GM23248 (cell line): ENCODE measurements around the gene TP63. TPM values are rescaled to one million over a fixed set of nuclear protein-coding genes. Genes with fewer than 3 reads are reported as not detected.

Experiments used
- DNase-seq: peaks from one replicate; pipeline ENCODE4 v3.0.0-alpha.2; 2015
- H2AFZ ChIP-seq: fragments of 200-600 bp; sonication (generic); 2 replicates; pipeline ENCODE4 v1.6.1; 2016; ENCODE audit warnings: antibody characterized with exemption
- H3F3A ChIP-seq: fragments of 200-600 bp; sonication (generic); 2 replicates; pipeline ENCODE4 v1.6.1; 2016; ENCODE audit warnings: mild to moderate bottlenecking, antibody characterized with exemption, mixed run types; ENCODE audit not compliant: insufficient read depth
- H3K27ac ChIP-seq: fragments of 200-600 bp; sonication (generic); 2 replicates; pipeline ENCODE4 v1.5.1; 2016; ENCODE audit warnings: mild to moderate bottlenecking
- H3K27me3 ChIP-seq: fragments of 200-600 bp; sonication (generic); replicated peaks from 2 replicates; pipeline ENCODE4 v1.6.1; 2016; ENCODE audit warnings: mild to moderate bottlenecking; ENCODE audit not compliant: insufficient read depth
- H3K36me3 ChIP-seq: fragments of 200-600 bp; sonication (generic); 2 replicates; pipeline ENCODE4 v1.6.1; 2016; ENCODE audit warnings: low read depth, mild to moderate bottlenecking
- H3K4me1 ChIP-seq: fragments of 200-600 bp; sonication (generic); 2 replicates; pipeline ENCODE4 v1.6.1; 2016; ENCODE audit warnings: mild to moderate bottlenecking; ENCODE audit not compliant: insufficient read depth
- H3K4me2 ChIP-seq: fragments of 200-600 bp; sonication (generic); one replicate; pipeline ENCODE4 v1.6.1; 2016; ENCODE audit warnings: mild to moderate bottlenecking; ENCODE audit not compliant: unreplicated experiment
- H3K4me3 ChIP-seq: fragments of 200-600 bp; sonication (generic); 2 replicates; pipeline ENCODE4 v1.5.1; 2016; ENCODE audit warnings: mild to moderate bottlenecking
- H3K79me2 ChIP-seq: fragments of 200-600 bp; sonication (generic); 2 replicates; pipeline ENCODE4 v1.6.1; 2016; ENCODE audit warnings: mild to moderate bottlenecking; ENCODE audit not compliant: insufficient read depth
- H3K9ac ChIP-seq: fragments of 200-600 bp; sonication (generic); 2 replicates; pipeline ENCODE4 v1.6.1; 2016; ENCODE audit warnings: mild to moderate bottlenecking
- H3K9me2 ChIP-seq: fragments of 200-600 bp; sonication (generic); 2 replicates; pipeline ENCODE4 v1.6.1; 2016; ENCODE audit warnings: mixed run types, mild to moderate bottlenecking, moderate library complexity; ENCODE audit not compliant: insufficient read depth
- H3K9me3 ChIP-seq: fragments of 200-600 bp; sonication (generic); one replicate; pipeline ENCODE4 v1.6.1; 2017; ENCODE audit warnings: low read depth
- H4K20me1 ChIP-seq: fragments of 200-600 bp; sonication (generic); 2 replicates; pipeline ENCODE4 v1.6.0; 2016; ENCODE audit not compliant: insufficient read depth
- EZH2 ChIP-seq: fragments of 200-600 bp; sonication (generic); IDR thresholded peaks from 2 replicates; pipeline ENCODE4 v1.6.1; 2018; ENCODE audit warnings: antibody characterized with exemption, mild to moderate bottlenecking; ENCODE audit not compliant: insufficient read depth, poor library complexity, severe bottlenecking
- EZH2phosphoT487 ChIP-seq: fragments of 200-600 bp; sonication (generic); IDR thresholded peaks from 2 replicates; pipeline ENCODE4 v1.6.1; 2018; ENCODE audit warnings: antibody characterized with exemption, moderate library complexity, mild to moderate bottlenecking, low read depth; ENCODE audit not compliant: insufficient read depth
- WGBS, 2 experiments: methylation state at CpG; one replicate each; pipeline ENCODE4 v1.1.6; 2015 to 2017; ENCODE audit warnings: low lambda C conversion rate in 2 of 2, low coverage in 1 of 2; ENCODE audit errors: missing lambda C conversion rate in 2 of 2; 5-methylcytosine and 5-hydroxymethylcytosine counted together
- in situ Hi-C: fragments of 300-500 bp; cut with MboI; formaldehyde crosslinking; loops from 2 replicates; pipeline ENCODE4 v1.15.0; 2020
- polyA plus RNA-seq: library from polyadenylated mRNA; unstranded; fragments of >200 nt; fragmentation: Nextera tagmentation; extraction: Ambion mirVana; gene quantifications from 2 replicates; pipeline ENCODE4 v1.2.1, GENCODE V29; 2016
- total RNA-seq: library from RNA; depleted of rRNA; stranded (reverse); fragments of >200 nt; shearing (Covaris generic); gene quantifications from 2 replicates; pipeline ENCODE4 v1.2.3, GENCODE V29; 2014

The TP63 gene
- total and polyA plus RNA-seq, 2 experiments from 2014 or later = not detected

- in situ Hi-C loops = no loop called here
- Histone ChIP-seq H3K9me3 (no peaks in the 10 kb centered on the region), H2AFZ (no peak overlapping the region), H3F3A (peaks cover 19% of the 10 kb centered on the region), H3K9me2 (no peaks in the 10 kb centered on the region), H3K27me3 (no peaks in the 10 kb centered on the region), H4K20me1 (no peaks in the 10 kb centered on the region), H3K4me1 (peaks cover 15% of the 10 kb centered on the region), H3K79me2 (no peaks in the 10 kb centered on the region), H3K4me2 (no peak overlapping the region), H3K4me3 (no peak overlapping the region), H3K9ac (no peak overlapping the region), H3K27ac (no peak overlapping the region), H3K36me3 (no peaks in the 10 kb centered on the region)
- TF ChIP-seq EZH2phosphoT487 (no peak), EZH2 (no peak)
- DNase-seq = no peak
Measured at GRCh38 chr3:189689625-189690024, 58.4 kb downstream of the TP63 start.

DNA sequence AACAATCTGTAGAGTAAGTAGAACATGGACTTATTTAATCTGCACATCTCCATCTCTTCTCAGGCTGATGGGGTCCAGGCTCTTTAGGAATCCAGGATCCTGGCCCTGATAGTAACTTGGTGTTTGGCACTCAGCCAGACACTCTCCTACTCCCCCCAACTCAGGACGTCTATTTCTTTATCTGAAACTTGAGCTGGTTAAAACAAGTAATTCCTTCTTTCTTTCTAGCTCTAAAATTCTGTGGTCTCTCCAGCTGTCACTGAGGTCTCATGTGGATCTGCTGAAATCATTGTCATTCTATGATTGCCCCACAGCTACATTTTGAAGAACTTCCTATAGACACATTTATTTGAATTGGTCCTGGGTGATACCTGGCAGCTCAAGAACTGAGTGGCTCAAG, 59.0 kb downstream of the TP63 start:
- 14 to 25% methylated on average over 1 of the region's 1 CpG for WGBS, 2 experiments
- Histone ChIP-seq H4K20me1 (no peaks in the 10 kb centered on the region), H3F3A (peaks cover 16% of the 10 kb centered on the region), H3K36me3 (no peaks in the 10 kb centered on the region), H3K27me3 (no peaks in the 10 kb centered on the region), H3K27ac (no peak overlapping the region), H3K9me3 (no peaks in the 10 kb centered on the region), H3K79me2 (no peaks in the 10 kb centered on the region), H3K9ac (no peak overlapping the region), H3K4me3 (no peak overlapping the region), H3K9me2 (no peaks in the 10 kb centered on the region), H3K4me1 (peaks cover 13% of the 10 kb centered on the region), H2AFZ (no peak overlapping the region), H3K4me2 (no peak overlapping the region)
- TF ChIP-seq EZH2phosphoT487 (no peak), EZH2 (no peak)
- no peak for DNase-seq
- in situ Hi-C loops = no loop called here

- Histone ChIP-seq H3F3A (peaks cover 11% of the 10 kb centered on the region), H2AFZ (no peak overlapping the region), H3K4me1 (peaks cover 9% of the 10 kb centered on the region), H3K36me3 (no peaks in the 10 kb centered on the region), H3K9me3 (no peaks in the 10 kb centered on the region), H3K4me3 (no peak overlapping the region), H3K27ac (no peak overlapping the region), H4K20me1 (no peaks in the 10 kb centered on the region), H3K9ac (no peak overlapping the region), H3K9me2 (no peaks in the 10 kb centered on the region), H3K27me3 (no peaks in the 10 kb centered on the region), H3K79me2 (no peaks in the 10 kb centered on the region), H3K4me2 (no peak overlapping the region)
- in situ Hi-C loops = no loop called here
- WGBS, 2 experiments = 85 to 93% methylated on average over 2 of the region's 2 CpGs
- DNase-seq = no peak
- TF ChIP-seq EZH2phosphoT487 (no peak), EZH2 (no peak)
Measured at GRCh38 chr3:189690672-189691071, 59.5 kb downstream of the TP63 start.

DNA sequence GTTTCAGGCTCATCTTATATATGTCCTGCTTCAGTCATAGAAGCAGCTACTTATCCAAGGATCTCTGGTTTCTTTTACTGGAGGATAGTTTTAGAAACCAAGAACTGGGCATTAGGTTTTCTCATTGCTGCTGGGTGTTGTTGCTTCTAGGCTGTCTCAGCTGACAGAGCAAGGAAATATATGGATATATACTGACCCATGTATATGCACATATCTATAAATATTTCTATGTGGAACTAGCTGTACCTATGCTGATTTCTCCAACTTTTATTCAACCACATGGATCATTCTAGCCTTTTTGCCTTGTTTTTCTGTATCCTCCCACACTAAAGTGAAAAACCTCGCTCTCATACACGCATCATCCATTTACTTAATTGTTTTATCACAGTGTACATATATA, 64.2 kb downstream of the TP63 start:
- H3K4me1 ChIP-seq = no peaks in the 10 kb centered on the region
- in situ Hi-C loops = no loop called here
- no peaks in the 10 kb centered on the region for H3K27me3 ChIP-seq
- no peak overlapping the region for H3K9ac ChIP-seq
- no peak overlapping the region for H3K27ac ChIP-seq
- H3K79me2 ChIP-seq = no peaks in the 10 kb centered on the region
- no peak for TF ChIP-seq EZH2phosphoT487
- no peak for TF ChIP-seq EZH2
- no peaks in the 10 kb centered on the region for H3K9me3 ChIP-seq
- 94 to 96% methylated on average over 2 of the region's 2 CpGs for WGBS, 2 experiments
- H2AFZ ChIP-seq = no peak overlapping the region
- 0 out of 2 replicates have a peak, but pooled peaks cover 3% of the 10 kb centered on the region for H3K9me2 ChIP-seq
- H3K4me3 ChIP-seq = no peak overlapping the region
- H3F3A ChIP-seq = no peaks in the 10 kb centered on the region
- H3K36me3 ChIP-seq = no peaks in the 10 kb centered on the region
- H3K4me2 ChIP-seq = no peak overlapping the region
- no peaks in the 10 kb centered on the region for H4K20me1 ChIP-seq
- no peak for DNase-seq

DNA sequence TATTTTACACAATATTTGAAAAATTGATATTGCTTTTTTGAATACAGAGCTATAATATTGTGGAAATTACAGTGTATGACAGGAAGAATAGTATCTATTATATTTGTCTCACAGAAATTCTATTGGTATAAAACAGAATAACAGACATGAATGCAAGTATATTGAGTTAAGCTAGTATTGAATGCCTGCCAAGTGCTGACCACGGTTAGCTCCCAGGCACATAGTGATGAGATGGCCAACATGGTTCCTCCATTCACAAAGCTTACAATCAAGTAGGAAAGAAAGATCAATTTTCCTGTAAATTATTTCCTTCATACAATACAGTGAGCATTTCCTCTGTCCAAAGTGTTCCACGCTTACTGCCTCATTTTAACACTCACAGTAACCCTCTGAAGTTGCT, 67.6 kb downstream of the TP63 start:
- Histone ChIP-seq H3K4me3 (no peak overlapping the region), H3K27ac (no peak overlapping the region), H3K36me3 (no peaks in the 10 kb centered on the region), H3K9me2 (0 out of 2 replicates have a peak, but pooled peaks cover 3% of the 10 kb centered on the region), H4K20me1 (no peaks in the 10 kb centered on the region), H3K9me3 (no peaks in the 10 kb centered on the region), H3K4me2 (no peak overlapping the region), H2AFZ (no peak overlapping the region), H3K79me2 (no peaks in the 10 kb centered on the region), H3K27me3 (no peaks in the 10 kb centered on the region), H3F3A (no peaks in the 10 kb centered on the region), H3K9ac (no peak overlapping the region), H3K4me1 (no peaks in the 10 kb centered on the region)
- TF ChIP-seq EZH2phosphoT487 (no peak), EZH2 (no peak)
- in situ Hi-C loops = no loop called here
- no peak for DNase-seq
- WGBS, 2 experiments = 84 to 88% methylated on average over 2 of the region's 2 CpGs
